GM21381 (cell line): Measurements from ENCODE around the gene ITIH3.
"Not testable (repeated sequence)": the region's sequence is repeated elsewhere in the genome, so short reads cannot be mapped to it uniquely, and the experiment has no call there.

Experiments
- ATAC-seq: cut with Tn5 transposase; IDR thresholded peaks from one replicate; pipeline ENCODE4 v1.9.1; 2021; ENCODE audit warnings: mild to moderate bottlenecking, moderate library complexity; ENCODE audit not compliant: unreplicated experiment

ITIH3 gene, protein sequence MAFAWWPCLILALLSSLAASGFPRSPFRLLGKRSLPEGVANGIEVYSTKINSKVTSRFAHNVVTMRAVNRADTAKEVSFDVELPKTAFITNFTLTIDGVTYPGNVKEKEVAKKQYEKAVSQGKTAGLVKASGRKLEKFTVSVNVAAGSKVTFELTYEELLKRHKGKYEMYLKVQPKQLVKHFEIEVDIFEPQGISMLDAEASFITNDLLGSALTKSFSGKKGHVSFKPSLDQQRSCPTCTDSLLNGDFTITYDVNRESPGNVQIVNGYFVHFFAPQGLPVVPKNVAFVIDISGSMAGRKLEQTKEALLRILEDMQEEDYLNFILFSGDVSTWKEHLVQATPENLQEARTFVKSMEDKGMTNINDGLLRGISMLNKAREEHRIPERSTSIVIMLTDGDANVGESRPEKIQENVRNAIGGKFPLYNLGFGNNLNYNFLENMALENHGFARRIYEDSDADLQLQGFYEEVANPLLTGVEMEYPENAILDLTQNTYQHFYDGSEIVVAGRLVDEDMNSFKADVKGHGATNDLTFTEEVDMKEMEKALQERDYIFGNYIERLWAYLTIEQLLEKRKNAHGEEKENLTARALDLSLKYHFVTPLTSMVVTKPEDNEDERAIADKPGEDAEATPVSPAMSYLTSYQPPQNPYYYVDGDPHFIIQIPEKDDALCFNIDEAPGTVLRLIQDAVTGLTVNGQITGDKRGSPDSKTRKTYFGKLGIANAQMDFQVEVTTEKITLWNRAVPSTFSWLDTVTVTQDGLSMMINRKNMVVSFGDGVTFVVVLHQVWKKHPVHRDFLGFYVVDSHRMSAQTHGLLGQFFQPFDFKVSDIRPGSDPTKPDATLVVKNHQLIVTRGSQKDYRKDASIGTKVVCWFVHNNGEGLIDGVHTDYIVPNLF

GRCh38 chr3:52794612-52795099 is at the start of gene ITIH3:
Gene ITIH3, plus strand, starts transcription at chr3:52794796. Its CDS starts 8 bp downstream, at chr3:52794804.
- no peak for ATAC-seq

DNA sequence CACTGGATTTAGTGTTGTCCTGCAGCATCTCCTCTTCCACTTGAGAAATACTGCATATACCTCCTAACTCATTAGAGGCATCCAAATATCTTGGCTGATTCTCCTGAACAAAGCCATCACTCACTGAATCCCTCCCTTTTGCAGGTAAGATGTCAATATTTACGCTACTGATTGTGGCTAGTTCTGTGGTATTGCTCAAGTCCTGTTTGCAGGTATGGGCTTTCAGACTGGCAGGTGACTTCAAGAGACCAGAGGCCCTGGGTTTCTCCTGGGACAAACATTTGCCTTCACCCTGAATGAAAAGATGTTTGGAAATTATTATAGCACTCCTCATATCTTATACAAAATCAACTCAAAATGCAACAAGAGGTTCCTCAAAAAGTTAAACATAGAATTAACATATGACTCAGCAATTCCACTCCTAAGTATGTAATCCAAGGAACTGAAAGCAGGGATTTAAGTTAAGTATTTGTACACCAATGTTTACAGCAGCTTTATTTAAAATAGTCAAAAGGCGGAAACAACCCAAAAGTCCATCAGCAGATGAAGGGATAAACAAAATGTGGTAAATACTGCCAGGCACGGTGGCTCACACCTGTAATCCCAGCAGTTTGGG is 42.4 kb upstream of the ITIH3 start:
- no peak for ATAC-seq

DNA sequence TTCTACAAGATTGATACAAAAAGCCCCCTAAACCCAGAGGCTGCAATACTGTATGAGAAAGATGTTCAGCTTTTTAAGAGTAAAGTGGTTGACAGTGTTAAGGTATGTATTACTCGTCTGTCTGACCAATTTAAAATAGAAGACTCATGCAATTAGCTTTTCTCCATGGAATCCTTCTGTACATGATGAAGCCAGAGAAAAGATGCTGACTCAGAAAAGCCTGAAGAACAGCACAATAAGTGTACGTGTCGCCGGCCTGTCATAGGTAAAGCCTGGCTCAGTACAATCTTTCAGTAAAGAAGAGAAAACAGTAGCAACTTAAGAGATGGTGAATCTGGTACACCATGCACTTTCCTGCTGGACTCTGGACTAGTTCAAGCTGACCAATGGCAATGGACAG is 40.2 kb upstream of the ITIH3 start:
- no peak for ATAC-seq

GRCh38 chr3:52756141-52756540 is 38.5 kb upstream of the ITIH3 start:
- ATAC-seq = no peak

DNA sequence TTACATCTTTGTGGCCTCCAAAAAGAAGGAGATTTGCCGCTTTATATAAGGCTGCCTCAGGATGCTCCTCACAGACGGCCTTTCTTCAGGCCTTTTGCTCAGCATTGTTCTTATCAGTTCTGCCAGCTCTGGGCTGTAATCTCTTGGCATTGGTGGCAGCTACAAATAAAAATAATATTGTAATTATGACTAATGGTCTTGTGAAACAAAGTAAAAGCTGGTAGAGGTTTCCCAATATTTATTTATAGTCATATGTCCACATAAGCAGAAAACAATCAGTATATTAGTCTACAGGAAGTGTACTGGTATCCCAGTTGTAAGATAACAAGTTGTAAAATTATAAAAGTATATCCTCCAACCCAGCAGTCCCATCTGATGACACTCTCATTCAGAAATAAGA is 31.1 kb upstream of the ITIH3 start:
- no peak for ATAC-seq

GRCh38 chr3:52769786-52770455 is 24.7 kb upstream of the ITIH3 start:
- ATAC-seq = no peak

- ATAC-seq = peak; percentile 97
Observed at GRCh38 chr3:52770496-52771333, 23.9 kb upstream of the ITIH3 start, which contains the start of gene NEK4. Gene NEK4, minus strand, starts transcription at chr3:52770940. Its CDS starts 194 bp downstream, at chr3:52770746.

DNA sequence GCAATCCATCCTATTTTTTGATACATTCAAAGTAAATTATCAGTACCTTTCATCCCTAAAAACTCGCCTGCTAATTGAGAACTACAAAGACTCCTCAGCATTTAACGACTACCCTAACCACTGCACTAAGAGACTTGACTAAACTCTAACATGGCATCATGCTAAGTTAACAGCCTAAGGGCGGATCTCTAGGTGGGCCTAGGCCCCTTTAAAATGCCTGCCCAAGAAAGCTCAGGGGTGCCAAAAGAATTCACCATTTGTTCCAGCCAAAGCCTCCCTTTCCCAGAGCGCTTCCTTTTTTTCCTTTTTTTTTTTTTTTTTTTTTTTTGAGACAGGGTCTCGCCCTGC is 23.3 kb upstream of the ITIH3 start:
- ATAC-seq = no peak

DNA sequence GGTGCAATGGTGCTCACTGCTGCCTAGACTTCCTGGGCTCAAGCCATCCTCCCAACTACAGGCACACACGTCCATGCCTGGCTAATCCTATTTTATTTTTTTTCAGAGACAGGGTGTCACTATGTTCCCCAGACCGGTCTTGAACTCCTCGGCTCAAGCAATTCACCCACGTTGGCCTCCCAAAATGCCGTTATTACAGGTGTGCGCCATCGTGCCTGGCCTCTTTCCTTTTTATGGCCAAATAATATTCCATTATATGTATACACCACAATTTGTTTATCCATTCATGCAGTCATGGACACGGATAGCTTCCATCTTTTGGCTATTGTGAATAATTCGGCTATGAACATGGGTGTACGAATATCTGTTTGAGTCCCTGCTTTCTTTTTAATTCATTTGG is 22.9 kb upstream of the ITIH3 start:
- ATAC-seq = no peak

DNA sequence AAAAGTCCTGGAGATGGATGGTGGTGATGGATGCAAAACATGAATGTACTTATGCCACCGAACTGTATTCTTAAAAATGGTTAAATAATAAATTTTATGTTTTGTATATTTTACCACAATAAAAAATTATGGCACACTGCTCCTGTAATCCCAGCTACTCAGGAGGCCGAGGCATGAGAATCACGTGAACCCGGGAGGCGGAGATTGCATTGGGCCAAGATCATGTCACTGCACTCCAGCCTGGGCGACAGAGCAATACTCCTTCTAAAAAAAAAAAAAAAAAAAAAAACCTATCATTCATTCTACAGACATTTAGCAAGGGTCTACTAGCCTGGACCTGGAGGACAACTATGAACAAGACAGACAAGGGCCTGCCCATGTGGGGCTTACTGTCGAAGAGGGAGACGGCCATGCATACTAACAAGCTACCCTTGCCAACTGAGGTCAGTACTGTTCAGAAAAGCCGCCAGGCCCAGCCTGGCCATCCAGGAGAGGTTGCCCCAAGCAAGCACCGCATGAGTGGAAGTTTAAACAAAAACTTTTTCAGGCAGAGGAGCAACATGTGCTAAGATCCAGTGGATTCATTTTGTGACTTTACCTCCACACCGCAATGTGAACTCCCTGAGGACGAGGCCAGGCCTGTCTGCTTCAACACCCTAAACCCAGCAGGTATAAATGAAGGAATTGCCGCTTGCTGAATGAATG is 21.1 kb upstream of the ITIH3 start:
- no peak for ATAC-seq

GRCh38 chr3:52774066-52774713 is 20.4 kb upstream of the ITIH3 start:
- no peak for ATAC-seq

DNA sequence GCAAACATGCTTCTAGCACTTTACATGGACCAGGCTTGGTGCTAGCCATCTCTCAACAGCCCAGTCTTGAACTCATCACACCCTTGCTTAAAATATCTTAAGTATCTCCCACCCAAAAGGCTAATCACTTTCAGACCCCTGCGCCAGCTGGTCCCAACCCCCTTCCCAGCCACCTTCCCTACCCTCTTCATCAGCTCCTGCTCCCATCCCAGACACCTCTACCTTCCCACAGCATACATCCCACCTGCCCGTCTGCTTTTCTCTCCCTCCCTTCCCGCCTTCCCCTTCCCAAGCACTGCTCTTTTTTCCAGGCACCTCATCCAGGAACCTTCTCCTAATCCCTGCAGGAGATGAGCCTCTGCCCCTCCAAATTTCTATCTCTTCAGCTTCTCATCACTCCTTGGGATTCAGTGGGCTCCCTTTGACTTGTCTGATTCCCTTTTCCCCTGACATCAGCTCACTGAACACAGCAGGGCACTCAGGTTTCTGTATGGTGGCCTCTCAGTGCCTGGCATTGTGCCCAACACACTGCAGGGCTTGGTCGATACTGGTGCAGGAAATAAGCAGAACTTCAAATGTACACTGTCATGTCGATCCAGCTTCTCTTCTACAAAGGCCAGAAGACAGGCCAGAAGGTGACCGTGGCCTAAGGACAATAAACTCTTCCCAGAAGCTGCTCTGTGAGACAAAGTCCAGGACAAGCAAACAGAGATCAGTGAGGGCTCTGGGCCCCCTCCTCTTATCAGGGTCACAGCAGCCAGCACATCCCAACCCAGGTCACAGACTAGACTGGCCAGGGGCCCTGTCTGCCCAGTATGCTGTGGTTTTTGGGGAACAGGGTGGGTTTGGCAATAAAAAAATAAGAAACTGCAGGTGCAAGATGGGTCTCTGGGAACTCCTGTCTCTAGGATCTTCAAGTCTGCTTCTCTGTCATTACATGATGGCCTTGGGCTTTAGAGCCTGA is 19.4 kb upstream of the ITIH3 start:
- no peak for ATAC-seq

DNA sequence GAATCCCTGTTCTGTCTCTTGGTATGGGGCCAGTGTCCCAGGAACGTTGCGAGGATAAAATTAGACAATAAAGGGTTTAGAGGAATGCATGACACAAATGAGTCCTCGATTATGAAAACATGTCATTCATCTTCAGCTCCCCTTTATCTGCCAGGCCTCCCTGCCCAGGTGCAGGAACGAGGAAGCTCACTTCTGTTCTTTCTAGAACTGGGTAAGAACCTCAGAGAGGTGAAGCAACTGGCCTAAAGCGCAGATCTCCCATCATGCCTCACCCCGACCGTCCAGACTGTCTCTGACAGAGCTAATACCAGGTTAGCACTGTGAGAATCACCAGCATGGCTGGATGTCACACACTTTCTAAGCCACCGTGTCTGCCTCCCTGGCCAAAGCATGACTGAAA is 18.7 kb upstream of the ITIH3 start:
- no peak for ATAC-seq

- not testable (repeated sequence) for ATAC-seq
Observed at GRCh38 chr3:52776486-52776885, 18.1 kb upstream of the ITIH3 start.

- ATAC-seq = no peak
Observed at GRCh38 chr3:52777127-52777958, 17.3 kb upstream of the ITIH3 start, which contains the start of gene ITIH1. Gene ITIH1, plus strand, starts transcription at chr3:52777599. Its CDS starts 17 bp downstream, at chr3:52777616.

DNA sequence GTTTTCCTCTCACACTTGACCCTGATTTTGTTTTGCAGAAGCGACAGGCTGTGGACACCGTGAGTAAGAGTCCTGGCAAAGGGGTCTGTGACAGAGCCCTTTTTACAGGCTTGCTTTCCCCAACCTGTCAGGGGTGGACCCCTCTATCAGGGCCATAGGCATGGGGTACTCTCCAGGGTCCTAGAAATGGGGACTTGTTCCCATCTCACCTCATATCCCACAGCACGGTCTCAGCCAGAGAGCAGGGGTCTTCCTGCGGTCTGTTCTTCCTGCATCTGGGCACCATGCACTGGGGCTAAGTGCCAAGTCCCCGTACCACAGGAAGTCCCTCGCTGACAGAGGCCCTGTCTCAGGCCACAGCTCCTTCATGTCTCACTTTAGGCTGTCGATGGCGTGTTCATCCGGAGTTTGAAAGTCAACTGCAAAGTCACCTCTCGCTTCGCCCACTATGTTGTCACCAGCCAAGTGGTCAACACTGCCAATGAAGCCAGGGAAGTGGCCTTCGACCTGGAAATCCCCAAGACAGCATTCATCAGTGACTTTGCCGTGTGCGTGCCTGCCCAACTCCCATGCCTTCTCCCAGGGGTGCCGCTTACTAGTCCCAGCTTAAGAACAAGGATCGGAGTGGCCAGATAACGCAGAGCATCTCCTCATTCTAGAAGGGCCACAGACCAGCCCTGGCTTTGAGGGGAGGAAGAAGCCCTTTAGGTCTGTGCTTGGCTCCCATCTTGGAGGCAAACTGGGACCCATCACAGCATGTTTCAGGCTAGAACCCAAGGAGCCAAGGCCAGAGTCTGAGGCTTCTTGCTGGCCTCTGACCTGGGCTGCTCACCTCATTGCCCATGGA is 16.4 kb upstream of the ITIH3 start:
- ATAC-seq = no peak
